Posterior cingulate gyrus (tissue), 11 donors: ENCODE data around the gene ST6GAL1.
"Not testable (repeated sequence)": the region's sequence is repeated elsewhere in the genome, so short reads cannot be mapped to it uniquely, and the experiment has no call there.

ENCODE experiments used
- DNase-seq, 10 donors: peaks; one replicate each; pipeline versions ENCODE4 v3.0.0 to v3.0.0-alpha.2; 2020 to 2021; ENCODE audit warnings: mixed read lengths in 3 of 10
- intact Hi-C: fragments of 100-400 bp; cut with DNase I; formaldehyde crosslinking; loops from one replicate; pipeline ENCODE4 v1.15.1; 2023

Gene ST6GAL1

GRCh38 chr3:186966406-186966805 is 36.1 kb downstream of the ST6GAL1 start:
- intact Hi-C loops: no loop called here
- DNase-seq: peak in 1 of 10 donors; percentile 57

- peak in 1 of 10 donors; percentile 49 for DNase-seq
- intact Hi-C loops: not testable (repeated sequence)
Observed at GRCh38 chr3:186967236-186967635, 36.9 kb downstream of the ST6GAL1 start.

GRCh38 chr3:186967686-186968085 is 37.4 kb downstream of the ST6GAL1 start:
- peak in 2 of 10 donors; percentile 72 to 83 for DNase-seq
- intact Hi-C loops: no loop called here

GRCh38 chr3:186969607-186970006 is 39.3 kb downstream of the ST6GAL1 start:
- DNase-seq: no peak
- intact Hi-C loops: no loop called here

- peak in 1 of 10 donors; percentile 31 for DNase-seq
- intact Hi-C loops: not testable (repeated sequence)
Observed at GRCh38 chr3:186971106-186971505, 40.8 kb downstream of the ST6GAL1 start.

- intact Hi-C loops: no loop called here
Observed at GRCh38 chr3:186971578-186971977, 41.3 kb downstream of the ST6GAL1 start.

GRCh38 chr3:186973702-186974101 is 43.4 kb downstream of the ST6GAL1 start:
- intact Hi-C loops: no loop called here
- DNase-seq: peak in 1 of 10 donors; percentile 10

More at GRCh38 chr3:186971578-186971977, 41.3 kb downstream of the ST6GAL1 start:
- DNase-seq: peak in 1 of 10 donors; percentile 56

GRCh38 chr3:186974824-186975313 is 44.5 kb downstream of the ST6GAL1 start:
- intact Hi-C loops: no loop called here
- DNase-seq: peak in 2 of 10 donors; percentile 65 to 68

GRCh38 chr3:186975726-186976125 is 45.4 kb downstream of the ST6GAL1 start:
- peak in 1 of 10 donors; percentile 52 for DNase-seq
- intact Hi-C loops: no loop called here

GRCh38 chr3:186976837-186977750 is 46.8 kb downstream of the ST6GAL1 start:
- peak in 9 of 10 donors; percentile 28 to 89 (median 49) for DNase-seq
- intact Hi-C loops: no loop called here

GRCh38 chr3:186978712-186979111 is 48.4 kb downstream of the ST6GAL1 start:
- intact Hi-C loops: no loop called here

GRCh38 chr3:186979852-186980251 is 49.5 kb downstream of the ST6GAL1 start:
- DNase-seq: no peak
- intact Hi-C loops: no loop called here

More at GRCh38 chr3:186978712-186979111, 48.4 kb downstream of the ST6GAL1 start:
- no peak for DNase-seq

- intact Hi-C loops: no loop called here
- no peak for DNase-seq
Observed at GRCh38 chr3:186980989-186981388, 50.7 kb downstream of the ST6GAL1 start.

- DNase-seq: no peak
- intact Hi-C loops: no loop called here
Observed at GRCh38 chr3:186983659-186984058, 53.3 kb downstream of the ST6GAL1 start.

GRCh38 chr3:186984064-186984463 is 53.7 kb downstream of the ST6GAL1 start:
- peak in 1 of 10 donors; percentile 42 for DNase-seq
- intact Hi-C loops: no loop called here

GRCh38 chr3:186985661-186986364 is 55.5 kb downstream of the ST6GAL1 start:
- DNase-seq: peak in 1 of 10 donors; percentile 22
- intact Hi-C loops: no loop called here

- no peak for DNase-seq
- intact Hi-C loops: no loop called here
Observed at GRCh38 chr3:186986406-186986805, 56.1 kb downstream of the ST6GAL1 start.

GRCh38 chr3:186986816-186987215 is 56.5 kb downstream of the ST6GAL1 start:
- intact Hi-C loops: no loop called here
- DNase-seq: no peak

- DNase-seq: peak in 1 of 10 donors; percentile 37
- intact Hi-C loops: no loop called here
Observed at GRCh38 chr3:186988806-186989205, 58.5 kb downstream of the ST6GAL1 start.

- intact Hi-C loops: no loop called here
- peak in 1 of 10 donors; percentile 35 for DNase-seq
Observed at GRCh38 chr3:186989429-186989828, 59.1 kb downstream of the ST6GAL1 start.

- no peak for DNase-seq
- intact Hi-C loops: no loop called here
Observed at GRCh38 chr3:186990277-186990676, 60.0 kb downstream of the ST6GAL1 start.
